ENCODE results near the gene TOLLIP. TPM values are rescaled to one million over a fixed set of nuclear protein-coding genes. Genes with fewer than 3 reads are reported as not detected.
"Not testable (repeated sequence)": the region's sequence is repeated elsewhere in the genome, so short reads cannot be mapped to it uniquely, and the experiment has no call there.

The TOLLIP gene
- total RNA-seq, 2 donors from 2014 or later = 29.6 to 41.0 TPM

DNA sequence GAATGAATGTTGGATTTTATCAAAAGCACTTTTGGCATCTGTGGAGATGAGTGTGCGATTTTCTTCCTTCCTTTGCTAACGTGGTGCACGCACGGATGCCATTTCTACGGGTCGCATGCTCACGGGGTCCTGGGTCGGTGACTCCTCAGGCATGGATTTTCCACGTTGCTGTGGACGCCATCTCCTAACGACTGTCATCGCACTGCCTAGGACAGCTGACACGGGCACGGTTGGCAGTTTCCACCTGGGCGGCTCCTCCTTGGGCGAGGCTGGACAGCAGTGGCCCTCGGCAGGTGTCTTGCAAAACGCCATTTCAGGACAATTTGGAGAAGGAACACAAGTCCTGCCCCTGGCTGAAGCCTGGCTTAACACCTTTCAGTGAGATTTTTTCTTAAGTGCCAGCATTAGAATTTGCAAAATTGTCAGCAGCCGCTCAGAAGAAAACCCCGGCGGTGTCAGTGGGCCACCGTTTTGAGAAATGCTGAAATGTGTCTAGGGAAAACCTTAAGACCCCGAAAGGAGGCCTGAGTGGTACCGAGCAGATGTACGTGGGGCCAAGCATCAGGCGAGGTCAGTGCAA lies 34.7 kb upstream of the TOLLIP start:
- DNase-seq (ENCODE audit: low spot score) = no peak
- Histone ChIP-seq H3K4me1 (peaks cover 0 to 5% of the 10 kb centered on the region in 2 donors), H3K4me3 (no peak overlapping the region), H3K27ac (no peak overlapping the region), H3K27me3 (no peaks in the 10 kb centered on the region), H3K9me3 (no peaks in the 10 kb centered on the region), H3K36me3 (no peaks in the 10 kb centered on the region)
- TF ChIP-seq, protein P1, sequence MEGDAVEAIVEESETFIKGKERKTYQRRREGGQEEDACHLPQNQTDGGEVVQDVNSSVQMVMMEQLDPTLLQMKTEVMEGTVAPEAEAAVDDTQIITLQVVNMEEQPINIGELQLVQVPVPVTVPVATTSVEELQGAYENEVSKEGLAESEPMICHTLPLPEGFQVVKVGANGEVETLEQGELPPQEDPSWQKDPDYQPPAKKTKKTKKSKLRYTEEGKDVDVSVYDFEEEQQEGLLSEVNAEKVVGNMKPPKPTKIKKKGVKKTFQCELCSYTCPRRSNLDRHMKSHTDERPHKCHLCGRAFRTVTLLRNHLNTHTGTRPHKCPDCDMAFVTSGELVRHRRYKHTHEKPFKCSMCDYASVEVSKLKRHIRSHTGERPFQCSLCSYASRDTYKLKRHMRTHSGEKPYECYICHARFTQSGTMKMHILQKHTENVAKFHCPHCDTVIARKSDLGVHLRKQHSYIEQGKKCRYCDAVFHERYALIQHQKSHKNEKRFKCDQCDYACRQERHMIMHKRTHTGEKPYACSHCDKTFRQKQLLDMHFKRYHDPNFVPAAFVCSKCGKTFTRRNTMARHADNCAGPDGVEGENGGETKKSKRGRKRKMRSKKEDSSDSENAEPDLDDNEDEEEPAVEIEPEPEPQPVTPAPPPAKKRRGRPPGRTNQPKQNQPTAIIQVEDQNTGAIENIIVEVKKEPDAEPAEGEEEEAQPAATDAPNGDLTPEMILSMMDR (IDR thresholded peaks at IDR 0.05) = no peak

DNA sequence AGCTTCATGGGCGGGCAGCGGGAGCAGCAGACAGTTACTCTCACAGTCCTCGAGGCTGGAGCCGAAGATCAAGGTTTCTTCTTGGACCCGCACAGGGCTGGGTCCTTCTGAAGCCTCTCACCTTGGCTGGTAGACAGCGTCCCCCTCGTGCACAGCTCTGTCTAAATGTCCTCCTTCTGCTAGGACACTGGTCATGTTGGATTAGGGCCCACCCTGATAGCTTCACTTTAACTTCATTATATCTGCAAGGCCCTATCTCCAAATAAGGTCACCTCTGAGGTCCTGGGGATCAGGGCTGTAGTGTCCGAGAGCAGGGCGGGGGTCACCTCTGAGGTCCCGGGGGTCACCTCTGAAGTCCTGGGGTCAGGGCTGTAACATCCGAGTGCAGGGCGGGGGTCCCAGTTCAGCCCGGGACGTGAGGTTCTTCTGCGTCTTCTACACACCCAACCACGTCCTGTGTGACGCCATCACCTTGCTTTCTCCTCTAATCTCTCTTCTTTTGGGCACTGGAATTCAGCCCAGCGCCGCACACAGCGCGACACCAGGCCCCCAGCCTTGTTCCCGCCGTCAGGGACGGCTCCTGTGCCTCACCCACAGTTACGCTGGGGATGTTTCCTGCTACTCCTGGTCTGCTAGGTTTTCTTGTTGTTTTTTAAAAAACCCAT lies 34.1 kb upstream of the TOLLIP start:
- TF ChIP-seq, protein P1 (IDR thresholded peaks at IDR 0.05) = no peak
- no peak overlapping the region for H3K4me3 ChIP-seq
- no peak for DNase-seq (ENCODE audit: low spot score)

GRCh38 chr11:1342946-1343345 lies 33.5 kb upstream of the TOLLIP start:
- H3K27ac ChIP-seq = no peak overlapping the region
- peaks cover 0 to 5% of the 10 kb centered on the region in 2 donors for H3K4me1 ChIP-seq
- TF ChIP-seq, protein P1 (IDR thresholded peaks at IDR 0.05) = no peak
- H3K9me3 ChIP-seq = no peaks in the 10 kb centered on the region
- H3K36me3 ChIP-seq = no peaks in the 10 kb centered on the region
- DNase-seq (ENCODE audit: low spot score) = no peak
- H3K4me3 ChIP-seq = no peak overlapping the region
- H3K27me3 ChIP-seq = no peaks in the 10 kb centered on the region

More for the DNA sequence above, 34.1 kb upstream of the TOLLIP start:
- H3K36me3 ChIP-seq = no peaks in the 10 kb centered on the region
- peaks cover 0 to 5% of the 10 kb centered on the region in 2 donors for H3K4me1 ChIP-seq
- no peaks in the 10 kb centered on the region for H3K9me3 ChIP-seq
- H3K27ac ChIP-seq = no peak overlapping the region
- H3K27me3 ChIP-seq = no peaks in the 10 kb centered on the region

DNA sequence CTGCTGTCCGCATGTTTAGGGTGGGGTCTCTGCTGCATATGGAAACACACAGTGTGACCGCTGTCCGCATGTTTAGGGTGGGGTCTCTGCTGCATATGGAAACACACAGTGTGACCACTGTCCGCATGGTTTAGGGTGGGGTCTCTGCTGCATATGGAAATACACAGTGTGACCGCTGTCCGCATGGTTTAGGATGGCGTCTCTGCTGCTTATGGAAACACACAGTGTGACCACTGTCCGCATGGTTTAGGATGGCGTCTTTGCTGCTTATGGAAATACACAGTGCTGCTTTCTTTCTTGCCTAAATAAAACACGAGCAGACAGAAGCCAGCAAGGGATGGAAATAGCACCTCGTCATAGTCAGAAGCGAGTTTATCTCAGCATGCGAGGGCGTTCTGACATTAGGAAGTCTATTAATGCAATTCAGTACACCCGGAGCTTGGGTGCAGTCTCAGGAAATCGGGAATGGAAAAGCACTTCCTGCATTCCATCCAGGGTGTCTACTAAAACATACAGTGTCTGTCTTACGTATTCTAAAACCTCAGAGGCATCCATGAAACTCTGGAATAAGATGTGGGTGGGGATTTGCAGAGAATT lies 32.6 kb upstream of the TOLLIP start:
- Histone ChIP-seq H3K27ac (peak overlapping the region in 1 of 2 donors; percentile 40), H3K36me3 (no peaks in the 10 kb centered on the region)
- TF ChIP-seq, protein P1 (IDR thresholded peaks at IDR 0.05) = no peak

DNA sequence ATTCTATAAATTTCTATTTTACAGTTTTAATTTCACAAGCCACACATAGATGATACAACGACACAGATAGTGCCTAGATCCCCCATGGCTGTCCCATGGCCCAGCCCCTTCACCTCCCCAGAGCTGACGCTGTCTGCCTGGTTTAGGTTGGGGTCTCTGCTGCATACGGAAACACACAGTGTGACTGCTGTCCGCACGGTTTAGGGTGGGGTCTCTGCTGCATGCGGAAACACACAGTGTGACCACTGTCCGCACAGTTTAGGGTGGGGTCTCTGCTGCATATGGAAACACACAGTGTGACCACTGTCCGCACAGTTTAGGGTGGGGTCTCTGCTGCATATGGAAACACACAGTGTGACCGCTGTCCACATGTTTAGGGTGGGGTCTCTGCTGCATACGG lies 31.8 kb upstream of the TOLLIP start:
- H3K9me3 ChIP-seq; H3K4me3 ChIP-seq; H3K36me3 ChIP-seq; H3K27me3 ChIP-seq; DNase-seq (ENCODE audit: low spot score); H3K27ac ChIP-seq: not testable (repeated sequence)
- H3K4me1 ChIP-seq = peaks cover 0 to 15% of the 10 kb centered on the region in 2 donors

More for the DNA sequence above, 32.6 kb upstream of the TOLLIP start:
- DNase-seq (ENCODE audit: low spot score) = no peak
- H3K9me3 ChIP-seq = no peaks in the 10 kb centered on the region
- no peaks in the 10 kb centered on the region for H3K27me3 ChIP-seq
- peaks cover 0 to 10% of the 10 kb centered on the region in 2 donors for H3K4me1 ChIP-seq
- H3K4me3 ChIP-seq = no peak overlapping the region

DNA sequence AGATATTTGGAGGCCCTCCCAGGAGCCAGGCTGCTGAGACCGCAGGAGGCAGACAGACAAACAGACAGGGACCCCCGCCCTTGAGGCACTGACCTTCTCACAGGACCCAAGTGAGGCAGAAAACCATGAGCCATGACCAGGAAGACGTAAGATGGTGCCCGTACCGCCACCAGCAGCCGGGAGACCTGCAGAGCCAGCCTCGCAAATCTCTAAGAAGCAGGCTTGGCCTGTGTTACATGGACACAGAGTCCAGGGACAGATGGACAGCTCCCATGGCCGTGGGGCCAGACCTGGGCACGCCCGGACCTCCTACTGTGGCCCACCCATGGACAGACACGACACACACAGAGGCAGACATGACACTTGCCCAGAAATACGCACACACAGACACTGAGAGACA lies 30.7 kb upstream of the TOLLIP start:
- TF ChIP-seq, protein P1 (IDR thresholded peaks at IDR 0.05) = no peak
- DNase-seq (ENCODE audit: low spot score) = peak; percentile 54
- no peaks in the 10 kb centered on the region for H3K9me3 ChIP-seq

More for the DNA sequence above, 30.7 kb upstream of the TOLLIP start:
- no peaks in the 10 kb centered on the region for H3K36me3 ChIP-seq
- H3K4me1 ChIP-seq = peaks cover 0 to 26% of the 10 kb centered on the region in 2 donors
- no peak overlapping the region for H3K4me3 ChIP-seq
- H3K27me3 ChIP-seq = no peaks in the 10 kb centered on the region
- H3K27ac ChIP-seq = no peak overlapping the region
